Activated CD4-positive, alpha-beta T cell treated with anti-CD3 and anti-CD28 coated beads for 36 hours (primary cell): ENCODE data around the gene PIGR. TPM values are rescaled to one million over a fixed set of nuclear protein-coding genes. Genes with fewer than 3 reads are reported as not detected.

Source experiments
- ATAC-seq: fragments of 200-7000 bp; cut with Tn5 transposase; one replicate; pipeline ENCODE4 v1.10.0; 2021; ENCODE audit warnings: mild to moderate bottlenecking, moderate library complexity
- CTCF ChIA-PET: fragments of 350-600 bp; sonication (Branson Sonifier 250); formaldehyde crosslinking; loops from one replicate; lab custom pipeline; 2021; ENCODE audit warnings: antibody characterized with exemption; lab: Charles Lee
- POLR2A ChIA-PET: fragments of 350-600 bp; sonication (Branson Sonifier 250); formaldehyde crosslinking; loops from one replicate; lab custom pipeline; 2021; ENCODE audit warnings: antibody characterized with exemption, inconsistent platforms; lab: Charles Lee
- DNase-seq: peaks from one replicate; pipeline ENCODE4 v3.0.0-alpha.2; 2020
- H3K27ac Mint-ChIP-seq: one replicate; pipeline ENCODE4 v1.8.0; 2021; ENCODE audit warnings: mixed read lengths
- H3K27me3 Mint-ChIP-seq: one replicate; pipeline ENCODE4 v1.8.0; 2021; ENCODE audit warnings: mixed read lengths
- H3K36me3 Mint-ChIP-seq: one replicate; pipeline ENCODE4 v1.8.0; 2021; ENCODE audit warnings: low read depth, mixed read lengths
- H3K4me1 Mint-ChIP-seq: one replicate; pipeline ENCODE4 v1.8.0; 2021; ENCODE audit warnings: mixed read lengths
- H3K4me3 Mint-ChIP-seq: one replicate; pipeline ENCODE4 v1.8.0; 2021; ENCODE audit warnings: mild to moderate bottlenecking, moderate library complexity, mixed read lengths
- H3K9me3 Mint-ChIP-seq: one replicate; pipeline ENCODE4 v1.8.0; 2021; ENCODE audit warnings: low read depth, mixed read lengths
- intact Hi-C, 2 experiments: fragments of 100-400 bp; cut with DNase I in 1 of 2; cut with micrococcal nuclease in 1 of 2; formaldehyde crosslinking; loops; one replicate each; pipeline versions ENCODE4 v1.14.2 to v1.15.1; 2022 to 2024; cut with DNase I, micrococcal nuclease
- total RNA-seq, 2 experiments: library from RNA; stranded (reverse); gene quantifications; one replicate each; pipeline ENCODE4 v1.2.3, GENCODE V29; 2021

Gene PIGR
- total RNA-seq, 2 experiments from 2014 or later = 0.07 to 0.54 TPM

- intact Hi-C loops = no loop called here
- H3K4me1 Mint-ChIP-seq = peaks cover 15% of the 10 kb centered on the region
- no peaks in the 10 kb centered on the region for H3K36me3 Mint-ChIP-seq
- no peaks in the 10 kb centered on the region for H3K9me3 Mint-ChIP-seq
- H3K27ac Mint-ChIP-seq = no peak overlapping the region
- ChIA-PET CTCF (interaction anchor here (0.6 to 2.1 kb wide), 3 partner anchors 16 to 28 kb away, joined by 3 to 8 read pairs (median 3); no protein-coding TSS in a partner anchor), POLR2A (no interaction called here)
- H3K27me3 Mint-ChIP-seq = no peaks in the 10 kb centered on the region
- ATAC-seq (no peak), DNase-seq (no peak)
- no peak overlapping the region for H3K4me3 Mint-ChIP-seq
Observed at GRCh38 chr1:206960676-206961386, 14.6 kb upstream of the PIGR start.

GRCh38 chr1:206958144-206958543, 11.9 kb upstream of the PIGR start:
- ATAC-seq = no peak
- no peak for DNase-seq
- ChIA-PET CTCF (interaction anchor here (1.5 to 2.0 kb wide), 3 partner anchors 23 to 46 kb away, joined by 5 to 6 read pairs (median 5); no protein-coding TSS in a partner anchor), POLR2A (no interaction called here)
- Mint-ChIP-seq H3K27ac (no peak overlapping the region), H3K4me3 (no peak overlapping the region), H3K36me3 (no peaks in the 10 kb centered on the region), H3K9me3 (no peaks in the 10 kb centered on the region), H3K27me3 (no peaks in the 10 kb centered on the region), H3K4me1 (peaks cover 24% of the 10 kb centered on the region)
- intact Hi-C loops = no loop called here

DNA sequence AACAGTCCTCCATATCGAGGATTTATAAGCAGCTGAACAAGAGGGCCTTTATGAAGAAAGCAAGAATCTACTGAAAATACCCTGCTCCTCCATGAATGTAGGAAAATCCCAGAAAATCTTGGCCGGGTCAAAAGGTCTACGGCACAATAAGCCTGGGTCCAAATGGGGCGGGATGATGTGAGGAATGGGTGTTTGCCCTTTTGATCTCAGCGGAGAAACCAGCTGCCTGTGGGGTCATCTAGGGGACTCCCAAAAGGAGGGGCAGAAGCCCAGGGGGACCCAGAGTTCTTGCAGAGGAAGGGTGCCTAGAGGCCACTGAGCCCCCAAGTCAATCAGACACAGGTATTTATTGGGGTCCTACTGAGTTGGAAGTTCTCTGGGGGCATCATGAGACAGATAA, 11.4 kb upstream of the PIGR start:
- ChIA-PET CTCF (interaction anchor here (0.9 to 2.0 kb wide), 3 partner anchors 22 to 26 kb away, joined by 3 to 6 read pairs (median 5); no protein-coding TSS in a partner anchor), POLR2A (no interaction called here)
- no peak for DNase-seq
- Mint-ChIP-seq H3K4me3 (no peak overlapping the region), H3K9me3 (no peaks in the 10 kb centered on the region), H3K4me1 (peaks cover 20% of the 10 kb centered on the region), H3K27ac (no peak overlapping the region), H3K27me3 (no peaks in the 10 kb centered on the region), H3K36me3 (no peaks in the 10 kb centered on the region)
- ATAC-seq = no peak
- intact Hi-C loops = no loop called here

GRCh38 chr1:206955476-206956451, 9.5 kb upstream of the PIGR start:
- Mint-ChIP-seq H3K4me3 (no peak overlapping the region), H3K27me3 (no peaks in the 10 kb centered on the region), H3K36me3 (no peaks in the 10 kb centered on the region), H3K4me1 (peaks cover 12% of the 10 kb centered on the region), H3K27ac (no peak overlapping the region), H3K9me3 (no peaks in the 10 kb centered on the region)
- DNase-seq = peak; percentile 37
- peak; percentile 92 for ATAC-seq
- ChIA-PET POLR2A (no interaction called here), CTCF (interaction anchor here (0.7 to 1.3 kb wide), 4 partner anchors 15 to 102 kb away, joined by 3 to 5 read pairs (median 4); no protein-coding TSS in a partner anchor)
- intact Hi-C loops = no loop called here

DNA sequence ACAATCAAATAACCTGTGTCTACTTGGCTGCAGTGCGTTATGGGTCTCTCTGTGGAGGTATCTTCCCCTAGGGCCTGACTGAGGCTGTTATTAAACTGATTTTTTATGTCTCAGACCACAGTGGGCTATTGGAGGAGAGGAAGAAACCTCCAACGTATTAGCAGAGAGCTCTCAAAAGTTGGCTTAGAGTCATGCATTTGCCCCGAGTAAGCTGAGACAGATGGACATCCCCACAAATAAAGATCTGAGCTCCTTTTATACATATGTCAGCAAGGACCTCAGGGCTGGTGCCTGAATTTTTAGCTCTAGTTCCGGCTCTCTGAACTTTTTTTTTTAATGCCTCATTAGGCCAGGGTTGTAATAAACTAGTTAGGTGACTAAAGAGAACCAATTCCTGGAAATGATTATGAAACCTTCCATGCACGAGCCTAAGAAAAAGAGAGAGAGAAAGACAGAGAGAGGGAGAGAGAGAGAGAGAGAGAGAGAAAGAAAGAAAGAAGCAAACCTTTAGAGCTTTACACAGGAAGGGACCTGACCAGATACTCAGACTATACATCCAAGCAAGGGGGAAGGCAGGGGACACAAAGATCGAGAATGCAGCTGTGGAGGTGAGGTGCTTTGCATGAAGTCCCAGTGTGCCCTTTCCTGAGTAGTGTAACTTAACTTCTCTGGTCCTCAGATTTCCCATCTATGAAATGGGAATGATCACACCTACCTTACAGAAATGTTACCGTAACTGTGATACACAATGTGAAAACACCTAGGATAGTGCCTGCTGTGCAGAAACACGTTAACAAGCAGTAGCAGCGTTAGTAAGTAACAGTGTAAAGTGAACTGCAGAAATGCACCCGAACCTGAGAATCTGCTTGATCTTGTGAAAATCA, 8.4 kb upstream of the PIGR start:
- H3K36me3 Mint-ChIP-seq = no peaks in the 10 kb centered on the region
- no peaks in the 10 kb centered on the region for H3K27me3 Mint-ChIP-seq
- ATAC-seq = no peak
- H3K9me3 Mint-ChIP-seq = no peaks in the 10 kb centered on the region
- peaks cover 12% of the 10 kb centered on the region for H3K4me1 Mint-ChIP-seq
- ChIA-PET CTCF (interaction anchor here (0.7 to 1.3 kb wide), 7 partner anchors 21 to 223 kb away, joined by 3 to 11 read pairs (median 4); partner anchors contain the start of gene IL20), POLR2A (no interaction called here)
- intact Hi-C loops = no loop called here
- no peak for DNase-seq
- H3K4me3 Mint-ChIP-seq = no peak overlapping the region
- no peak overlapping the region for H3K27ac Mint-ChIP-seq

GRCh38 chr1:206953626-206954025, 7.4 kb upstream of the PIGR start:
- DNase-seq (no peak), ATAC-seq (no peak)
- POLR2A ChIA-PET = no interaction called here
- H3K27ac Mint-ChIP-seq = no peak overlapping the region
- intact Hi-C loops = no loop called here
- no peaks in the 10 kb centered on the region for H3K27me3 Mint-ChIP-seq
- peaks cover 12% of the 10 kb centered on the region for H3K4me1 Mint-ChIP-seq
- H3K36me3 Mint-ChIP-seq = no peaks in the 10 kb centered on the region
- no peaks in the 10 kb centered on the region for H3K9me3 Mint-ChIP-seq
- CTCF ChIA-PET = interaction anchor here (1.2 kb wide), 1 partner anchor 29 kb away, joined by 11 read pairs; no protein-coding TSS in a partner anchor
- no peak overlapping the region for H3K4me3 Mint-ChIP-seq

GRCh38 chr1:206953126-206953525, 6.9 kb upstream of the PIGR start:
- Mint-ChIP-seq H3K4me1 (peaks cover 12% of the 10 kb centered on the region), H3K9me3 (no peaks in the 10 kb centered on the region), H3K36me3 (no peaks in the 10 kb centered on the region), H3K27ac (no peak overlapping the region), H3K4me3 (no peak overlapping the region), H3K27me3 (no peaks in the 10 kb centered on the region)
- DNase-seq (no peak), ATAC-seq (no peak)
- intact Hi-C loops = no loop called here
- CTCF ChIA-PET = interaction anchor here (1.3 kb wide), 1 partner anchor 20 kb away, joined by 4 read pairs; no protein-coding TSS in a partner anchor
- POLR2A ChIA-PET = no interaction called here

GRCh38 chr1:206952171-206952570, 5.9 kb upstream of the PIGR start:
- H3K27ac Mint-ChIP-seq = no peak overlapping the region
- no peak overlapping the region for H3K4me3 Mint-ChIP-seq
- ChIA-PET CTCF (interaction anchor here (0.7 to 1.5 kb wide), 4 partner anchors 11 to 30 kb away, joined by 4 read pairs; no protein-coding TSS in a partner anchor), POLR2A (no interaction called here)
- no peaks in the 10 kb centered on the region for H3K36me3 Mint-ChIP-seq
- ATAC-seq (no peak), DNase-seq (no peak)
- H3K9me3 Mint-ChIP-seq = no peaks in the 10 kb centered on the region
- intact Hi-C loops = no loop called here
- H3K27me3 Mint-ChIP-seq = no peaks in the 10 kb centered on the region
- peaks cover 12% of the 10 kb centered on the region for H3K4me1 Mint-ChIP-seq

GRCh38 chr1:206951318-206952100, 5.2 kb upstream of the PIGR start:
- Mint-ChIP-seq H3K27ac (no peak overlapping the region), H3K4me1 (peaks cover 12% of the 10 kb centered on the region), H3K36me3 (no peaks in the 10 kb centered on the region), H3K4me3 (no peak overlapping the region), H3K9me3 (no peaks in the 10 kb centered on the region), H3K27me3 (no peaks in the 10 kb centered on the region)
- intact Hi-C loops = no loop called here
- CTCF ChIA-PET = interaction anchor here (0.6 to 2.3 kb wide), 7 partner anchors 10 to 287 kb away, joined by 3 to 8 read pairs (median 4); no protein-coding TSS in a partner anchor
- DNase-seq (no peak), ATAC-seq (no peak)
- POLR2A ChIA-PET = no interaction called here

GRCh38 chr1:206949641-206950040, 3.4 kb upstream of the PIGR start:
- peaks cover 5% of the 10 kb centered on the region for H3K27me3 Mint-ChIP-seq
- H3K4me3 Mint-ChIP-seq = no peak overlapping the region
- peaks cover 2% of the 10 kb centered on the region for H3K4me1 Mint-ChIP-seq
- ChIA-PET CTCF (interaction anchor here (1.1 to 2.3 kb wide), 3 partner anchors 8 to 286 kb away, joined by 3 to 8 read pairs (median 3); no protein-coding TSS in a partner anchor), POLR2A (no interaction called here)
- H3K27ac Mint-ChIP-seq = no peak overlapping the region
- H3K36me3 Mint-ChIP-seq = no peaks in the 10 kb centered on the region
- no peaks in the 10 kb centered on the region for H3K9me3 Mint-ChIP-seq
- intact Hi-C loops = no loop called here
- no peak for DNase-seq
- ATAC-seq = no peak
